Esophagus squamous epithelium (tissue), 4 donors: ENCODE measurements around the gene ACSM4.

Experiments used
- CTCF ChIP-seq, 6 experiments: fragments of 450-650 bp in 4 of 6; fragments of 200-600 bp in 2 of 6; sonication (generic) in 2 of 6; IDR thresholded peaks; one replicate each; pipeline ENCODE4 v1.5.1; 2016 to 2019; ENCODE audit warnings: antibody characterized with exemption in 6 of 6, mild to moderate bottlenecking in 4 of 6, moderate library complexity in 4 of 6
- POLR2A ChIP-seq, 4 donors: fragments of 450-650 bp; IDR thresholded peaks; one replicate each; pipeline ENCODE4 v1.6.1; 2017; ENCODE audit warnings: antibody characterized with exemption in 4 of 4, mild to moderate bottlenecking in 4 of 4, moderate library complexity in 3 of 4

GRCh38 chr12:7321624-7322023 lies 17.8 kb downstream of the ACSM4 start:
- no peak for TF ChIP-seq CTCF (IDR thresholded peaks at IDR 0.05)
- TF ChIP-seq POLR2A (IDR thresholded peaks at IDR 0.05) = no peak
